Femur (tissue), 1 donor: ENCODE data around the gene OCA2.

Source experiments
- DNase-seq: peaks from one replicate; pipeline ENCODE4 v3.0.0-alpha.2; 2017

The OCA2 gene

GRCh38 chr15:27935328-27935727 lies 163.8 kb downstream of the OCA2 start:
- DNase-seq = no peak

GRCh38 chr15:27934782-27935181 lies 164.3 kb downstream of the OCA2 start:
- DNase-seq = no peak

- DNase-seq = no peak
Measured at GRCh38 chr15:27933562-27933961, 165.6 kb downstream of the OCA2 start.

GRCh38 chr15:27932600-27932999 lies 166.5 kb downstream of the OCA2 start:
- no peak for DNase-seq

GRCh38 chr15:27928386-27928785 lies 170.7 kb downstream of the OCA2 start:
- DNase-seq = no peak

GRCh38 chr15:27912283-27912682 lies 186.8 kb downstream of the OCA2 start:
- no peak for DNase-seq

GRCh38 chr15:27906802-27907201 lies 192.3 kb downstream of the OCA2 start:
- DNase-seq = no peak

GRCh38 chr15:27903405-27903804 lies 195.7 kb downstream of the OCA2 start:
- DNase-seq = no peak

- no peak for DNase-seq
Measured at GRCh38 chr15:27902680-27903385, 196.3 kb downstream of the OCA2 start.

- no peak for DNase-seq
Measured at GRCh38 chr15:27899583-27900285, 199.4 kb downstream of the OCA2 start.

- no peak for DNase-seq
Measured at GRCh38 chr15:27897481-27897880, 201.6 kb downstream of the OCA2 start.

- no peak for DNase-seq
Measured at GRCh38 chr15:27894645-27895044, 204.5 kb downstream of the OCA2 start.

- no peak for DNase-seq
Measured at GRCh38 chr15:27889258-27889657, 209.9 kb downstream of the OCA2 start.

- DNase-seq = no peak
Measured at GRCh38 chr15:27885201-27885600, 213.9 kb downstream of the OCA2 start.

GRCh38 chr15:27884726-27885125 lies 214.4 kb downstream of the OCA2 start:
- no peak for DNase-seq

- no peak for DNase-seq
Measured at GRCh38 chr15:27878841-27879240, 220.3 kb downstream of the OCA2 start.

GRCh38 chr15:27873828-27874227 lies 225.3 kb downstream of the OCA2 start:
- no peak for DNase-seq

- no peak for DNase-seq
Measured at GRCh38 chr15:27873039-27873438, 226.1 kb downstream of the OCA2 start.

- DNase-seq = no peak
Measured at GRCh38 chr15:27872355-27872754, 226.8 kb downstream of the OCA2 start.

GRCh38 chr15:27871902-27872260 lies 227.2 kb downstream of the OCA2 start:
- DNase-seq = no peak

- no peak for DNase-seq
Measured at GRCh38 chr15:27871078-27871901, 227.8 kb downstream of the OCA2 start.

- DNase-seq = no peak
Measured at GRCh38 chr15:27870320-27870719, 228.8 kb downstream of the OCA2 start.

GRCh38 chr15:27869697-27870281 lies 229.3 kb downstream of the OCA2 start:
- peak; percentile 41 for DNase-seq
